H1 (cell line): ENCODE data around the gene STAMBPL1. TPM values are rescaled to one million over a fixed set of nuclear protein-coding genes. Genes with fewer than 3 reads are reported as not detected.

Experiments used
- CTCF ChIA-PET: fragments of 300-600 bp; sonication (Branson Sonifier 250); formaldehyde crosslinking; loops from one replicate; lab custom pipeline; 2021; ENCODE audit not compliant: partially characterized antibody; lab: Charles Lee
- POLR2A ChIA-PET: fragments of 300-600 bp; sonication (Branson Sonifier 250); formaldehyde crosslinking; loops from one replicate; lab custom pipeline; 2021; ENCODE audit warnings: inconsistent platforms; ENCODE audit not compliant: partially characterized antibody; lab: Charles Lee
- DNase-seq, 2 experiments: peaks; one replicate each; pipeline versions ENCODE4 v3.0.0 to v3.0.0-alpha.2; 2010 to 2022; ENCODE audit warnings: low spot score in 2 of 2, low read depth in 1 of 2, mixed read lengths in 1 of 2
- FAIRE-seq: peaks from 2 replicates; lab custom pipeline; 2011; peaks lifted over from hg19 to GRCh38; lab: Jason Lieb, UNC
- H2AFZ ChIP-seq: 2 replicates; pipeline ENCODE4 v1.8.1; 2012; ENCODE audit warnings: low read length, inconsistent platforms
- H2AK5ac ChIP-seq: 2 replicates; pipeline ENCODE4 v1.6.1; 2013; ENCODE audit warnings: low read depth, low read length
- H2BK120ac ChIP-seq: replicated peaks from 2 replicates; pipeline ENCODE3; 2013; ENCODE audit warnings: low read depth, low read length, inconsistent platforms
- H2BK12ac ChIP-seq: 2 replicates; pipeline ENCODE4 v1.6.1; 2013; ENCODE audit warnings: low read depth, low read length
- H2BK15ac ChIP-seq: 2 replicates; pipeline ENCODE4 v1.6.1; 2013; ENCODE audit warnings: low read length
- H2BK20ac ChIP-seq: 2 replicates; pipeline ENCODE4 v1.6.1; 2013; ENCODE audit warnings: low read length
- H2BK5ac ChIP-seq: 2 replicates; pipeline ENCODE4 v1.6.1; 2013; ENCODE audit warnings: low read depth, low read length
- H3K14ac ChIP-seq: 2 replicates; pipeline ENCODE4 v1.6.1; 2013; ENCODE audit warnings: inconsistent platforms; ENCODE audit not compliant: insufficient read length
- H3K18ac ChIP-seq: 2 replicates; pipeline ENCODE4 v1.6.1; 2013; ENCODE audit warnings: low read length; ENCODE audit errors: extremely low read depth
- H3K23ac ChIP-seq: 2 replicates; pipeline ENCODE4 v1.6.1; 2013; ENCODE audit warnings: inconsistent platforms; ENCODE audit not compliant: insufficient read length
- H3K23me2 ChIP-seq: 2 replicates; pipeline ENCODE4 v1.6.1; 2013; ENCODE audit warnings: low read depth, low read length
- H3K27ac ChIP-seq: 2 replicates; pipeline ENCODE4 v1.6.1; 2011; ENCODE audit warnings: low read depth, low read length, inconsistent platforms
- H3K27me3 ChIP-seq, 4 experiments: replicated peaks in 1 of 4; 1 replicate in 1 of 4; 2 replicates in 3 of 4; pipeline versions ENCODE4 v1.6.1 to v1.8.1; 2011 to 2013; ENCODE audit warnings: low read length in 3 of 4, mild to moderate bottlenecking in 3 of 4, inconsistent platforms in 2 of 4, mixed read lengths in 2 of 4, moderate library complexity in 1 of 4; ENCODE audit not compliant: control insufficient read depth in 3 of 4, insufficient read depth in 3 of 4; ENCODE audit errors: extremely low read depth in 1 of 4
- H3K36me3 ChIP-seq, 4 experiments: 2 replicates each; pipeline versions ENCODE4 v1.6.1 to v1.8.1; 2011 to 2013; ENCODE audit warnings: mild to moderate bottlenecking in 4 of 4, low read length in 3 of 4, moderate library complexity in 2 of 4, control low read depth in 1 of 4, inconsistent platforms in 1 of 4; ENCODE audit not compliant: insufficient read depth in 4 of 4, control insufficient read depth in 2 of 4
- H3K4ac ChIP-seq: replicated peaks from 2 replicates; pipeline ENCODE3; 2013; ENCODE audit warnings: low read length, low read depth, mixed read lengths, inconsistent platforms; ENCODE audit not compliant: insufficient read length
- H3K4me1 ChIP-seq, 4 experiments: replicated peaks in 1 of 4; 1 replicate in 1 of 4; 2 replicates in 3 of 4; pipeline versions ENCODE4 v1.6.1 to v1.8.1; 2011 to 2013; ENCODE audit warnings: low read length in 3 of 4, inconsistent platforms in 2 of 4, mixed read lengths in 1 of 4; ENCODE audit not compliant: insufficient read depth in 4 of 4, control insufficient read depth in 3 of 4
- H3K4me2 ChIP-seq, 2 experiments: 2 replicates each; pipeline versions ENCODE4 v1.6.1 to v1.8.1; 2011 to 2013; ENCODE audit warnings: low read depth in 2 of 2, low read length in 2 of 2, control low read depth in 1 of 2, inconsistent platforms in 1 of 2, mild to moderate bottlenecking in 1 of 2; ENCODE audit not compliant: insufficient read depth in 1 of 2
- H3K4me3 ChIP-seq, 4 experiments: fragments of 200-600, 300-600 bp in 1 of 4; sonication (generic), shearing (Covaris generic), sonication (Bioruptor Twin) in 1 of 4; 2 replicates each; pipeline versions ENCODE4 v1.5.1 to v1.8.1; 2011 to 2016; ENCODE audit warnings: low read length in 4 of 4, low read depth in 3 of 4, control low read depth in 2 of 4, inconsistent platforms in 2 of 4, mild to moderate bottlenecking in 2 of 4, mixed read lengths in 1 of 4, moderate library complexity in 1 of 4; ENCODE audit not compliant: insufficient read depth in 2 of 4; ENCODE audit errors: extremely low read depth in 1 of 4
- H3K56ac ChIP-seq: replicated peaks from 2 replicates; pipeline ENCODE3; 2013; ENCODE audit warnings: low read depth, mild to moderate bottlenecking, mixed read lengths, low read length, inconsistent platforms; ENCODE audit not compliant: insufficient read length
- H3K79me1 ChIP-seq: 2 replicates; pipeline ENCODE4 v1.6.1; 2013; ENCODE audit warnings: low read depth, low read length, control low read depth
- H3K79me2 ChIP-seq, 2 experiments: 2 replicates each; pipeline versions ENCODE4 v1.6.1 to v1.8.1; 2012 to 2013; ENCODE audit warnings: low read length in 2 of 2, mild to moderate bottlenecking in 2 of 2, inconsistent platforms in 1 of 2; ENCODE audit not compliant: insufficient read depth in 2 of 2, control insufficient read depth in 1 of 2
- H3K9ac ChIP-seq, 4 experiments: replicated peaks in 1 of 4; 1 replicate in 1 of 4; 2 replicates in 3 of 4; pipeline versions ENCODE4 v1.6.1 to v1.8.1; 2011 to 2013; ENCODE audit warnings: low read depth in 3 of 4, low read length in 3 of 4, control low read depth in 2 of 4, mild to moderate bottlenecking in 2 of 4, moderate library complexity in 2 of 4, inconsistent platforms in 1 of 4; ENCODE audit errors: extremely low read depth in 1 of 4
- H3K9me3 ChIP-seq, 2 experiments: 2 replicates each; pipeline versions ENCODE4 v1.6.1 to v1.8.1; 2012 to 2013; ENCODE audit warnings: mild to moderate bottlenecking in 2 of 2, moderate library complexity in 2 of 2, control low read depth in 1 of 2, inconsistent platforms in 1 of 2, low read depth in 1 of 2, low read length in 1 of 2, mixed read lengths in 1 of 2; ENCODE audit not compliant: insufficient read depth in 2 of 2
- H4K20me1 ChIP-seq, 2 experiments: replicated peaks in 1 of 2; 2 replicates each; pipeline versions ENCODE3 to v1.8.1; 2011 to 2013; ENCODE audit warnings: inconsistent platforms in 2 of 2, low read length in 2 of 2, mild to moderate bottlenecking in 1 of 2; ENCODE audit not compliant: insufficient read depth in 2 of 2, control insufficient read depth in 1 of 2
- H4K5ac ChIP-seq: 2 replicates; pipeline ENCODE4 v1.6.1; 2013; ENCODE audit warnings: low read length, low read depth, mixed read lengths, inconsistent platforms; ENCODE audit not compliant: insufficient read length
- H4K8ac ChIP-seq: 2 replicates; pipeline ENCODE4 v1.8.0; 2013; ENCODE audit warnings: mild to moderate bottlenecking, moderate library complexity, low read length, inconsistent platforms; ENCODE audit not compliant: insufficient read depth; ENCODE audit errors: extremely low read depth
- H4K91ac ChIP-seq: replicated peaks from 2 replicates; pipeline ENCODE3; 2013; ENCODE audit warnings: low read length, mixed read lengths, inconsistent platforms; ENCODE audit not compliant: insufficient read length
- BACH1 ChIP-seq: IDR thresholded peaks from 2 replicates; pipeline ENCODE4 v1.6.1; 2012; ENCODE audit warnings: low read length, improper control_type of control experiment
- BCL11A ChIP-seq, 2 experiments: IDR thresholded peaks; one replicate each; pipeline ENCODE4 v1.6.1; 2011; ENCODE audit warnings: low read depth in 2 of 2, low read length in 2 of 2, mild to moderate bottlenecking in 2 of 2
- EP300 ChIP-seq, 2 experiments: IDR thresholded peaks; 1 replicate in 1 of 2; 2 replicates in 1 of 2; pipeline ENCODE4 v1.6.1; 2011 to 2012; ENCODE audit warnings: low read depth in 2 of 2, low read length in 2 of 2, mild to moderate bottlenecking in 2 of 2, borderline replicate concordance in 1 of 2, inconsistent platforms in 1 of 2, moderate library complexity in 1 of 2
- EZH2 ChIP-seq: fragments of 200-600 bp; sonication (generic); IDR thresholded peaks from 2 replicates; pipeline ENCODE4 v1.7.1; 2012; ENCODE audit warnings: low read depth, mild to moderate bottlenecking, moderate library complexity, low read length, inconsistent platforms; ENCODE audit not compliant: severe bottlenecking
- FOSL1 ChIP-seq: IDR thresholded peaks from 2 replicates; pipeline ENCODE4 v1.6.1; 2011; ENCODE audit warnings: mild to moderate bottlenecking, low read depth, low read length, moderate library complexity; ENCODE audit not compliant: insufficient read depth
- GTF2F1 ChIP-seq: IDR thresholded peaks from 2 replicates; pipeline ENCODE4 v1.6.1; 2012; ENCODE audit warnings: low read depth, low read length, improper control_type of control experiment, borderline replicate concordance
- KDM4A ChIP-seq: IDR thresholded peaks from one replicate; pipeline ENCODE4 v1.7.1; 2012; ENCODE audit warnings: low read depth, mild to moderate bottlenecking, moderate library complexity, low read length, inconsistent platforms; ENCODE audit not compliant: severe bottlenecking
- MAFK ChIP-seq: IDR thresholded peaks from 2 replicates; pipeline ENCODE4 v1.6.1; 2012; ENCODE audit warnings: low read depth, mild to moderate bottlenecking, improper control_type of control experiment, low read length
- SAP30 ChIP-seq: fragments of 300-600 bp; sonication (generic); IDR thresholded peaks from 2 replicates; pipeline ENCODE4 v1.7.1; 2012; ENCODE audit warnings: low read length, moderate library complexity, mild to moderate bottlenecking, inconsistent platforms; ENCODE audit not compliant: insufficient read depth, insufficient replicate concordance
- SP4 ChIP-seq: IDR thresholded peaks from 2 replicates; pipeline ENCODE4 v1.6.1; 2012; ENCODE audit warnings: low read length, inconsistent platforms
- SUZ12 ChIP-seq: fragments of 200-600 bp; sonication (generic); IDR thresholded peaks from 2 replicates; pipeline ENCODE4 v1.6.1; 2012; ENCODE audit warnings: mild to moderate bottlenecking, inconsistent platforms, low read length, moderate library complexity, mixed read lengths
- TAF7 ChIP-seq: optimal IDR thresholded peaks from 2 replicates; pipeline ENCODE3; 2011; ENCODE audit warnings: low read depth, mild to moderate bottlenecking, inconsistent platforms, low read length, moderate library complexity, borderline replicate concordance
- WGBS, 2 experiments: shearing (Covaris generic) in 1 of 2; methylation state at CpG; one replicate each; pipeline versions ENCODE4 v1.1.6 to v1.1.7; 2013 to 2015; ENCODE audit warnings: low lambda C conversion rate in 2 of 2, mixed read lengths in 2 of 2, inconsistent platforms in 1 of 2, low coverage in 1 of 2, missing lambda C conversion rate in 1 of 2; ENCODE audit not compliant: insufficient replicate concordance in 2 of 2, insufficient coverage in 1 of 2, insufficient read length in 1 of 2; ENCODE audit errors: extremely low coverage in 1 of 2, missing lambda C conversion rate in 1 of 2; 5-methylcytosine and 5-hydroxymethylcytosine counted together
- polyA plus RNA-seq, 7 experiments: library from polyadenylated mRNA; depleted of rRNA in 3 of 7; stranded (reverse) in 5 of 7; unstranded in 2 of 7; fragments of >200 nt in 5 of 7; fragments of 200-250 nt in 2 of 7; gene quantifications; 1 replicate in 5 of 7; 2 replicates in 1 of 7; 4 replicates in 1 of 7; pipeline versions ENCODE4 v1.2.1 to v1.2.3, GENCODE V29; 2011 to 2013; ENCODE audit warnings: missing spikeins in 2 of 7, mixed read lengths in 2 of 7
- total RNA-seq: library from RNA; stranded (reverse); fragmentation: NEBNext Ultra II Directional; extraction: Animal tissue kit (Norgen Biotek cat#: 25700); gene quantifications from 2 replicates; pipeline ENCODE4 v1.2.1, GENCODE V29; 2021

STAMBPL1 gene
- total and polyA plus RNA-seq, 2 of the 8 experiments (the other 6 are each of a cell fraction or from before 2014, with no cell fraction given) = 5.5 TPM

GRCh38 chr10:88906921-88907320 lies 26.9 kb downstream of the STAMBPL1 start:
- H3K9me3 ChIP-seq = no peaks in the 10 kb centered on the region
- no peak overlapping the region for H2BK20ac ChIP-seq
- no peak for TF ChIP-seq FOSL1
- no peak for TF ChIP-seq GTF2F1
- no peak for TF ChIP-seq TAF7
- no peak for TF ChIP-seq SUZ12
- TF ChIP-seq BACH1 = no peak
- no peak for TF ChIP-seq MAFK
- TF ChIP-seq EZH2 = no peak
- no peak for TF ChIP-seq SAP30
- no peak for TF ChIP-seq EP300 (IDR thresholded peaks at IDR 0.05; ENCODE audit: borderline replicate concordance in 1 of 2, low read depth in 2 of 2, low read length in 2 of 2)
- no peak for TF ChIP-seq BCL11A (IDR thresholded peaks at IDR 0.05; ENCODE audit: low read depth in 2 of 2, low read length in 2 of 2)
- TF ChIP-seq KDM4A = no peak
- TF ChIP-seq SP4 = no peak

More at GRCh38 chr10:88906921-88907320, 26.9 kb downstream of the STAMBPL1 start:
- no peak overlapping the region for H3K27ac ChIP-seq
- no peak overlapping the region for H3K23ac ChIP-seq
- ChIA-PET POLR2A (no interaction called here), CTCF (interaction anchor here (0.8 to 3.1 kb wide), 5 partner anchors 21 to 71 kb away, joined by 3 to 12 read pairs (median 3); no protein-coding TSS in a partner anchor)
- no peak overlapping the region for H2BK120ac ChIP-seq
- H2AFZ ChIP-seq = no peak overlapping the region
- no peak overlapping the region for H4K91ac ChIP-seq
- no peak for FAIRE-seq
- no peaks in the 10 kb centered on the region for H3K23me2 ChIP-seq
- H3K14ac ChIP-seq = no peak overlapping the region
- H2BK15ac ChIP-seq = no peak overlapping the region
- no peaks in the 10 kb centered on the region for H3K27me3 ChIP-seq
- no peaks in the 10 kb centered on the region for H3K79me1 ChIP-seq
- no peak overlapping the region for H3K56ac ChIP-seq
- no peak for DNase-seq
- no peak overlapping the region for H2BK12ac ChIP-seq
- no peak overlapping the region for H2BK5ac ChIP-seq
- H3K4me3 ChIP-seq = no peak overlapping the region
- H4K20me1 ChIP-seq = no peaks in the 10 kb centered on the region
- H3K18ac ChIP-seq = no peak overlapping the region
- WGBS, 2 experiments = 92% methylated on average over 1 of the region's 1 CpG; no CpG with 5 or more reads in 1 of the 2 experiments
- H4K8ac ChIP-seq = no peak overlapping the region
- H3K4me1 ChIP-seq = no peaks in the 10 kb centered on the region
- no peak overlapping the region for H3K4ac ChIP-seq
- H4K5ac ChIP-seq = no peak overlapping the region
- no peak overlapping the region for H3K9ac ChIP-seq
- H3K36me3 ChIP-seq = no peaks in the 10 kb centered on the region; a peak in 1 of 8 replicates
- no peak overlapping the region for H3K4me2 ChIP-seq
- no peaks in the 10 kb centered on the region for H3K79me2 ChIP-seq
- H2AK5ac ChIP-seq = no peak overlapping the region
